Measurements from ENCODE around the gene PRKN.

PRKN gene

DNA sequence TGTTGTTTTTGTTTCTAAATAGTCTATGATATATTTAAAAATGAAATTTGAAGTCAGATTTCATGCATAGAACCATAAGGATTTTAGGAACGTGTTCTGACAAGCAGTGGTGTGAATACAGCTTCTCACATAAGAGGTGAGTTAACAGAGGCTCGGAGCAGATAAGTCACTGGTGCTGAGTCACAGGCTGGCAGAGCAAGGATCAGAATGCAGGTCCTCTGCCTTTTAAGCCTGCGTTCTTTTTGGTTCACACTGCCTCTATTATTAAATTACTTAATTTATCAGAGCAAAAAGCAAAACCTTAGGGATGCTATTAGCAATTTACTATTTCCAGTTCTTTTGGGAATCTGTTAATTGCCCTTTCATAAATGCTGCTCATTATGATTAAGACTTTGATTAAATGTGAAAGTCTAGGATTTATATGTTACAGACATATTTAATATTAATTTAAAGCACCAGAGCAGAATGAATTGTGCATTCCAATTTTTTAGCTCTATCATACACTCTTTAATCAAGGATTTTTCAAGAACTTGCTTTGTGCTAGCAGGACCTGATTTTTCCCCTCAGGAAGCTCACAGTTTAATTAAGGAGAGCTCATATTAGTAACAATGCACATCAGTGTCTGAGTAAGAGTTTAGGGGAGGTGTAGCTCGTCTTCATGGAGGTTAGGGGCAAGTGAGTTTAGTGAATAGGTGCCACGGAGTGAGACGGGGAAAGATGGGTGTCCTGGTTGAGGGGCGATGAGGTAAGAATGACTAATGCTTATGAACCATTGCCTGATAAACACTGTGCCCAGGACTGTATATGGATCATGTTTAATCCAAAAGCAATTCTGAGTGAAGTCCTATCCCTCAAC is 1241.0 kb downstream of the PRKN start:
- DNase-seq (ENCODE audit: extremely low read depth in 1 of 2, low read depth in 1 of 2): no peak

DNA sequence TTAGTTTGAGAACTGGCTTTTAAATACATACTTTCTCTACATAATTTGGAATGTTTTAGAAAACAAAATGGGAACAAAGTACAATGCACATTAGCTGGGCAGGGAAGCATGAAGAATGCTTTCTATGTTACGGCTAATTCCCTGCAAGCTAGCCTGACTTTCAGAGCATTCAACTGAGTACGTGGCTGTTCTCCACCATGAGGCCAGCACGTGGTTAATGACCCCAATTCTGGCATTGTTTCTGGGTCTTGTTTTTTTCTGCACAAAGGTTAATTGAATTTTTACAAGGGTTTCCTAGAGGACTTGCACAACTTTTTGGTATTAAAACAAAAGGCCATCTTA is 1245.1 kb downstream of the PRKN start:
- no peak for DNase-seq (ENCODE audit: extremely low read depth in 1 of 2, low read depth in 1 of 2)

DNA sequence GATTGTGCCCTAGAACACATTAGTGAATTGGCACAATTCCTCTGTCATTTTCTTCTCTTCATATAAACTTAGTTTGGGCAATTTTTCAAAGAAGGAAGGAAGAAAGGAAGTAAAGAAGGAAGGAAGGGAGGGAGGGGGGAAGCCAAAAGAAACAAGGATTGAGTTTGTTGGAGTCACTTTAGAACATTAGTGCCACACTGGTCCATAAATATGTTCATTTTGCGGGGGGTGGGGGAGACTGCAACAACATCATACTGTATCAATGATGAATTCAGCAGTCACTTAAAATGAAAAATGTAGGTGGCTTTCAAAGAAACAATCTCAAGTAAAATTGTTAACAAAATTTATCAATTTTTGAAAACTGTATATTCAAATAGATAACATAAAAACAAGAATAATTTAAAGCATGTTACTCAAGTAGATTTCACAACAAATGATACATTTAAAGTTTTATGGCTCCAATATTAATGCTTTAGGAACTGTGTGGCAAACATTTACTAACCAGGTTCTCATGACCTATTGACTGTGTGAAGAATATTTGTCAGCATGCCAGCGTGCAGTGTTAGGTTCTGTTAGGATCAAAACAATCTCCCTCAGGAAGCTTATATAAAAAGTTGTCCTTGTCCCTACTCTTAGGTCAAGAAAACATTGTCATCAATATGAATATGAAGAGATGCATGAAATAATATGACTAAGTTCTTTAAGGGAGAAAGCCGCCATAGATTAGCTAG is 1245.6 kb downstream of the PRKN start:
- no peak for DNase-seq (ENCODE audit: extremely low read depth in 1 of 2, low read depth in 1 of 2)

DNA sequence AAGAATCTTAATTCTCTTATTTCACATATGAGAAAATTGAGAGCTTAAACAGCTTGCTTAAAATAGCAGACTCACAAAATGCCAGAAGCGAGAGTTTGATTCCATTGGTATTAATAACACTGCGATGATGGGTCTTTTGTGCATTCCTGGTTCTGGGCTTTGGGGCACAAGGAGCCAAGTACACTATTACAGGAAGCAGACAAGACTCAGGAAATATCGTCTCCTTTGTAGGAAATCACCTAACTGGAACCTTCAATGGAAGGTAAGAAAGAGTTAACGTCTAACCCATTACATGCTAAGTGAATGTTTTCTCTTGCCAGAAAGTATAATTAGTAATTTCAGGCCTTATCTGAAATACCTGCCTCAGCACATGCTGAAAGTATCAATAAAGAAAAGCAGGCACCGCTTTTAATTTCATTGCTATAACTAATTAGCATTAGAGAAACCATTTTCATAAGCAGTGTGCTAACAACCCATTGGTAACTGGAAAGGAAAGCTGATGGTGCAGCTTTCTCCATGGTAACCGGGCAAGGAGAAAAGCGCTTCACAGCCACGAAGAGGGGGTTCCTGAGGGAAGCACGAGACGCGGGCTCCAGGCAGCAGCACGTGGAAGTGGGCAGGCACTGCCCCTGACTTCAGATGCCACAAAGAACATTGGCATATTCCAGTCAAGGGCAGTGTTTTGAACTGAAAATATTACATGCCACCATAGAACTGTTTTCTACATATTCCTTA is 1247.0 kb downstream of the PRKN start:
- no peak for DNase-seq (ENCODE audit: extremely low read depth in 1 of 2, low read depth in 1 of 2)

DNA sequence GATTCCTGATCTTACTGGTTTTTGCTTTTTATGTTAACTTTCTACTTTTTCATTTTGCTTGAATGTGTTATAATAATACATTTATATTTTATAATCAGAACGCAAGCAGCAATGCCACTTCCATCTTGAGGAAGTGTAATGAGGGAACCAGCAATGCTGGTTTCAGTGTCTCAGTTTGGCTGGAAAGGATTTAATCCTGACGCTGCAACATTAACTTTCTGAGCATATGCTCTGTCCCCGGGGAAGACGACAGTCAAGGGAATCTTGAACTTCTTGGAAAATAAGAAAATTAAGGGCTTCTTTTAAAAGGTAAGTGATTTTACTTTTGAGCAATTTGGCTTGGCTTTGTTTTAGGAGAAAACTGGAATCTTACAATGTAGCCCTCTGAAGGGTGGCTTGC is 1248.2 kb downstream of the PRKN start:
- DNase-seq (ENCODE audit: extremely low read depth in 1 of 2, low read depth in 1 of 2): no peak

DNA sequence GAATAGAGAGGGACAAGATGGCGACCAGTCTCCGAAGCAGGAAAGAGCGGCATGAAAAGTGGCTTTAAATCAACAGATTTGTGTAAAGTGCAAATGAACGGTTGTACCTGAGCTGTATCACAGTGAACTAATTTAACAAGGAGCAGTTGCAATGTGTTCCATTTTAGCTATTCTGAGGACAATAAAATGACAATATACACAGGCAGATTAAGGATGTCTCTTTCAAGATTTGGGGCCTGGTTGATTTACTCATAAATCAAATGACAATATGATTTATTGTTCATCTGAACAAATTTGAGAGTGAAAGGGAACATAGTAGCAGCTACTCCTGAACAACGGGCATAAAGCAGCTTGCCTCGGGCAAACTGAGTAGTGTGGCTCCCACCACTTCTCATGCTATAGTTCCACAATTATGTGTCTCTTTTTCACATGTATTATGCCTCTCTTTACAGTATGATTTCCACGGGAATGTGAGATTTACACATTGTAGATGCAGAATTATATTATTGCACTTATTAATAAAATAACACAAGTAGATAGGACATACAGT is 1249.6 kb downstream of the PRKN start:
- DNase-seq (ENCODE audit: extremely low read depth in 1 of 2, low read depth in 1 of 2): no peak

DNA sequence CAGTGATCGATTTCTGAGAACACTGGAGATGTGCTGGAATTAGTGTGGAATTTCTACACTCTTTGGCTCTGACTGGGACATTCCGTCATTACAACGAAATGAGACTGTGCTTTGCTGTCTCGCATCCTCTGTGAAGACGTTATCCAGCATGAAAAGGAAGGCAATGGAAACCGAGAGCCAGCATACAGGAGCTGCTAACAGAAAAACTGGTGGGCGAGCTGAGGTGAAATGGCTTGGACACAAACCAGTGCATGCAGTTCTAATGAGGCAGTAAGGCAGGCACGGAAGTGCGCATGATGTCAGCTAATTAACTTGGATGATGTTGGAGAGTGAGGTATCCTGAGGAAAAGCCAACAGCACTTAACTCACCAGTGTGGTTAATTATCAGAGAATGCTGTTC is 1250.9 kb downstream of the PRKN start:
- no peak for DNase-seq (ENCODE audit: extremely low read depth in 1 of 2, low read depth in 1 of 2)

DNA sequence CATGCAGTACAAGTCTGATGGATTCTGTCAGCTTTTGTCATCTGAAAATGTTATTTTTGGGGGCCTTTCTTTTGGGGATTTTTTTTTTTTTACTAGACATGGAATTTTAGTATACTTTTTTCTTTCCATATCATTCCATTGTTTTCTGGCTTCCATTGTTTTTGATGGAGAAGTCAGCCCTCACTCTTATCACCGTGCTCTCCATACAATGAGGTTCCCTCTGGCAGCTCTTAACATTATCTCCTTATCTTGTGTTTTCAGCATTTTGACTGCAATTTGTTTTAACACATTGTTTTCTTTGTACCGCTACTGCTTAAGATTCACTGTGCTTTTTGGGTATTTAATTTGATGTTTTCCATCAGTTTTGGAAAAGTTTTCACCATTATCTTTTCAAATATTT is 1262.2 kb downstream of the PRKN start:
- no peak for DNase-seq (ENCODE audit: extremely low read depth in 1 of 2, low read depth in 1 of 2)

DNA sequence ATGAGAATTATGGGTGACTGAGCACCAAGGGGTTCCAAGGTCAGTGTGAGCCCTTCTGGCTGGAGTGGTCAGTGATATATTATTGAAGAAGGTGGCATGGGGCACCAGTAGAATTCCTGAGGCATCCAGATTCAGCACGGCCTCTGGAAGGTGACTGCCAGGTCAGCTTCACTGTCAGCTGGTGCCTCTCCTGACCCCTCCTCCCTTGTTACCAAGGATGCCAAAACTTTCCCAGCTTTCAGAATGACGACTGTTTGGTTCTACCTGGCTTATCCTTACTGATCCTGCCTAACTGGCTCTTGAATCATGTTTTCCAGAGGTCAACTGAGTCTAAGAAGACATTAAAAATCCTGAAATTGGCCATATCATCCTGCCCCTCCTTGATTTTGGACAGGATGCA is 1264.5 kb downstream of the PRKN start:
- DNase-seq (ENCODE audit: extremely low read depth in 1 of 2, low read depth in 1 of 2): no peak

DNA sequence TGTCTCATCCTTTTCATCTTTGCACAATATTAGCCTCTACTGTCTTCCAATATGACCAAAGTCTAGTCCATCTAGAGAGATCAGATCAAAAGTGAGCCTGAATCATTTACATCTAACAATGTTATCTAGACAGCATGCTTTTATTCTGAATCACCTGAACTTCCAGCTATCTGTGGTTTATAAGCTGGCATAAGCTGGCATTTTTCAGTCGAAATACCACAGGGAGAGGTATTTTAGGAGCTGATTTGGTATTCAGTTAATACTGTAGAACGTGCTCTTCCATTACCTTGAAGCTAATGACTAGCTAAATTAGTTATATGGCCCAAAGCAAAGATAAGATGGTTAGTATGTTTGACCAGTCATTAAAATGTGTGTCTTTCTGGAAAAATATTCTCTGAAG is 1265.4 kb downstream of the PRKN start:
- DNase-seq (ENCODE audit: extremely low read depth in 1 of 2, low read depth in 1 of 2): no peak

DNA sequence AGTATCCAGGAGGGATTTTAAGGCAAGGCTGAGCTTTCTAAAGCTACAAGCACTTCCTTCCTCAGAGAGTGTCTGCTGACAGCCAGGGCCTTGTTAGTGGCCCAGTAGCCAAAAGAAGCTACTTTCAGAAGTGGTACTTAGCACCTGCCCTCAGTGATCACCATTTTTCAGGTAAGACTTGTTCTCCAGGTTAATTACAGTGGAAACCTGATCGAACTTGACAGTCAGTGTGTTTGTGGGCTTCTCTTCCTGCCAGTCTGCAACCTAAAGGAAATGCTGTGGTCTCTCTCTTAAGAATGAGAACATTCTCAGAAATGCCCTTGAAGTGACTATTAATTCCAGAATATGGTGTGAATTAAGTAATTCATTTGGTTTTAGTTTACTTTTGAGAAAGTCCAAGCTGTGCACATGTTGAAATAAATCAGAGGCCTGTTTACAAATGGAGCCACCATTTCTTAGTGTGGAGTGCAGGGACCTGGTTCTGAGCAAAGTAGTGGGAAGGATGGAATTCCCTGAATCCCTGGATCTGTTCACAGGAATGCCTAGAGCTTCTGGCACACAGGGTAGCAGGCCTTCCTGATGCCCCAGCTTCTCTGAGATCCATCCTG is 1268.5 kb downstream of the PRKN start:
- no peak for DNase-seq (ENCODE audit: extremely low read depth in 1 of 2, low read depth in 1 of 2)

DNA sequence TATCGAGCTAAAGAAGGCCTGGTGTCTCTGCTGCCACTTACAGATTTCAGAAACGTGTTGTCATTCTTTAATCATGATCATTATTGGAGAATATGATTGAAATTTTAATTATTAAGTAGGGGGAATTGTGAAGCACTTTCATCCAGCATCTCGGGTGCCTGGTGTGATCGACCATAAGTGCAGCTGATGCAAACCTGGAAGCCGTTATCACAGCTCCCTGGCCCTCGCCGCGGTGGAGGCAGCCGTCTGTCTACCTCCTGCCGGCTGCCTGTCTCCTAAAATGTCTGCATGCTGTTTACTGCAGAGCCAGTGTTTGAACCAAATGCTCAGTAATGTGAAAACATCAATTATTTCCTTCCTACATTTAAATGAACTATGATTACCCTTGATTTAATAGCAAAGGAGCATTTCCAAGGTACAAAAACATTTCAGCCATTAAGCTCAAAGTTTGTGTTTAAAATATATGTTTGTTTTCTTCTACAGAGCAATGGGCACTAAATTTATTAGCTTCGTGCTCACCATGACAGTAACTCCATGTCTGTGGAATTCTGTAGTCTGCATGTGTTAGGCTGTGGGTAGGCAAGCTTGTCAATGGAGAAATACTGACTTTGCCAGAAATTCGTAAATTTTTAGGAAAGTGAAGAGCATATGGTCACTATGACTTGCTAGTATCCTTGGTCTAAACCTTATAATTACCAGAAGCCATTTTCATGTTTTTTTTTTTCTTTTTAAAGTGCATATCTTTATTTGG is 1269.2 kb downstream of the PRKN start:
- DNase-seq (ENCODE audit: extremely low read depth in 1 of 2, low read depth in 1 of 2): no peak

DNA sequence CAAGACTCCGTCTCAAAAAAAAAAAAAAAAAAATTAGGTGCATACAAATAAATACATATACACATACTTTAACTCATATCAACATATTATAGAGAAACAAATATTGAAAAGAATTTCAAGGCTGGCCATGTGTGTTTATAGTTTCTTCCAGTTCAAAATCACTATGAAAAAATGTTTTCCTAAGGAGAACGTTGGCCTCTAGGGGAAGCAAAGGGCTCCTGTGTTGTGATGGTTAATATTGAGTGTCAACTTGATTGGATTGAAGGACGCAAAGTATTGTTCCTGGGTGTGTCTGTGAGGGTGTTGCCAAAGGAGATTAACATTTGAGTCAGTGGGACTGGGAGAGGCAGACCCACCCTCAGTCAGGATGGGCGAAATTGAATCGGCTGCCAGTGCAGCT is 1271.7 kb downstream of the PRKN start:
- DNase-seq (ENCODE audit: extremely low read depth in 1 of 2, low read depth in 1 of 2): no peak

DNA sequence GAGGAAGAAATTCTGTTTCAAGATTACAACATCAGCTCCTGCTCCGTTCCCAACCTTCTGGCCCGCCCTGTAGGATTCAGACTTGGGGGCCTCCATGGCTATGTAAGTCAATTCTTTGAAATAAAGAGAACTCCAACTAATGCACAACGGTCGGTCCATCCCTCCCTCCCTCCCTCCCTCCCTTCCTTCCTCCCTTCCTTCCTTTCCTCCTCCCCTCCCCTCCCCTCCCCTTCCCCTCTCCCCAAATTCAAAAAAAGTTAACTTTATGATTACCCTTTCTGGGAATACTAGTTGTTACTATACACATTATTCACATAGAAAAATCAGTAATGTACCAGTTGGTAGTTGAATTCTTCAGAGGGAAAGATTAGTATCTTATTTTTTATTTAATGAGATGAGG is 1274.0 kb downstream of the PRKN start:
- no peak for DNase-seq (ENCODE audit: extremely low read depth in 1 of 2, low read depth in 1 of 2)

DNA sequence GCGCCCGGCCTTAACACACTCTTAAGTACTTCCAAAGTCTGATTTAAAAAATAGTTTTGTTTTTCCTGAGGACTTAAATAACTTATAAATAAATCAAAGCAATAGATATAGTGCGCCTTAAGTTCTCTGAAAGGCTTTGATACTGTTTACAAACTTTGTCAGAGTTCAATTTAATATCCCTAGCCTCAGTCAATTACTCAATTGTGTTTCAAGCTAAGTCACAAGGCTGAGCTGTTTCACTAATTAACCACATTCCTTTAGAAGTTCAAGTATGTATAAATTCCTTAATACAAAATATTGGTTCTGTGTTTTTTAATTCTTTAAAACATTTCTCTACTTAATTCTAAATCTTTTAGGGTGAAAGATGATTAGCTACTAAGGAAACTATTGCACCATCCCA is 1275.3 kb downstream of the PRKN start:
- DNase-seq (ENCODE audit: extremely low read depth in 1 of 2, low read depth in 1 of 2): no peak

DNA sequence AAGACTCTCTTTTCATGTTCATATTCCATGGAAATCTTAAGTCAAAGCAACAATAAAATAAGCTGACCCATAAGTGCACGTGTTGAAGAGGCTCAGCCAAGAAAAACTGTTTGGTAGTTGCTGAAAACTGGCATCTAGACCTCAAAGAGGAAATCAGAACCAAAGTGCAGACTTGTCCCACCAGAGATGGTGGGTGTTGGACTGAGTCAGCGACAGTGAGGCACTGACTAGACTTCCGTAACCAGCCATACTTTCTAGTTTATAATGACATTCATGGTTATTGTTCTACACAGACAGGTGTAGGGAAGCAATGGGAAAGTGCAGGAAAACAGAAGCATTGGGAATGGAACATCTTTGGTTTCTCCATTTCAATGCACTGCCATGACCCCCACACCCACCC is 1278.0 kb downstream of the PRKN start:
- DNase-seq (ENCODE audit: extremely low read depth in 1 of 2, low read depth in 1 of 2): no peak

DNA sequence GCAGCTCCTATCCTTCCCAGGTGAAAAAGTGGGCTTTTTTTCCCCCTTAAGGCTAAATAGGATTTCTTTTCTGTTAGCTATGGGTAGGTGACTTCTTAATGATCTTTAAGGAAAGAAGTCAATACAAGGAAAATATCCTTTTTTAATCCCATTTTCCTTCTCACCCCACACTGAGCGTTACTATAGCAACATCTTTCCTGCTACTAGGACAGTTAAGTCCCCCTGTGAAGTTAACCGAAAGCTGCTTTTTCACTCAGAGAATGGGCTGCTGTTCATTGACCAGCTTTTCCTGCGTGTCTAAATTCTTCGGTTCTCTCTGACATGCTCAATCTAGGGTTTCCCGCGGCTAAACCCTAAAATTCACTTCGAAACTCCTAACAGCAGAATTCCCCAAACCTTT is 1280.6 kb downstream of the PRKN start:
- no peak for DNase-seq (ENCODE audit: extremely low read depth in 1 of 2, low read depth in 1 of 2)

DNA sequence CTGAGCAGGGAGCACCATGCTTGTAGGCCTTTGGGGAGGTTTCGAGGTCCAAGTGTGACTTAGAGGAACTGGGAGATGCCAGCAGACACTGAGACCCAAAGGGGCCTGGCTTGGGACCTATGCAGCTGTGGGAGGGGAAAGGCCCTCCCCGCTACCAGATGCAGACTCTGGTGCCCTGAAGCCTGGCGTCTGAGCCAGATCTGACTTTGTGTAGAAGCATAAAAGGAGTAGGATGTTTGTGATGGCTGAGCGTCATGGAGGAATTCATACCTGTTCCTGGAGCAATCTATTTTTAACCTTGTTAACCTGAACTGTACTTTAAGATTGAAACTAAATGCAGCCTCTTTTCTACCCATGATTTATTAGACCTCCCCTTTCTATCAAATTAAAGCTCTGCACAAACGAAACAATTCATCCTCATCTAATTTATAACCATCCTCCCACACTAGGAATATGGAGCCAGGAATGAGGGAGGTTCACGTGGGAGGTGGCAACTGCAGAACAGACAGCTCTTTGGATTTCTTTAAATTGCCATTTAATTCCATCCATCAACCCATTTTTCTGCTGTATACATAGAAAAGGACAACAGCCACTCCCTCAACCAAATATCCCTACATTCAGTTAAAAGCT is 1281.2 kb downstream of the PRKN start:
- DNase-seq (ENCODE audit: extremely low read depth in 1 of 2, low read depth in 1 of 2): no peak

DNA sequence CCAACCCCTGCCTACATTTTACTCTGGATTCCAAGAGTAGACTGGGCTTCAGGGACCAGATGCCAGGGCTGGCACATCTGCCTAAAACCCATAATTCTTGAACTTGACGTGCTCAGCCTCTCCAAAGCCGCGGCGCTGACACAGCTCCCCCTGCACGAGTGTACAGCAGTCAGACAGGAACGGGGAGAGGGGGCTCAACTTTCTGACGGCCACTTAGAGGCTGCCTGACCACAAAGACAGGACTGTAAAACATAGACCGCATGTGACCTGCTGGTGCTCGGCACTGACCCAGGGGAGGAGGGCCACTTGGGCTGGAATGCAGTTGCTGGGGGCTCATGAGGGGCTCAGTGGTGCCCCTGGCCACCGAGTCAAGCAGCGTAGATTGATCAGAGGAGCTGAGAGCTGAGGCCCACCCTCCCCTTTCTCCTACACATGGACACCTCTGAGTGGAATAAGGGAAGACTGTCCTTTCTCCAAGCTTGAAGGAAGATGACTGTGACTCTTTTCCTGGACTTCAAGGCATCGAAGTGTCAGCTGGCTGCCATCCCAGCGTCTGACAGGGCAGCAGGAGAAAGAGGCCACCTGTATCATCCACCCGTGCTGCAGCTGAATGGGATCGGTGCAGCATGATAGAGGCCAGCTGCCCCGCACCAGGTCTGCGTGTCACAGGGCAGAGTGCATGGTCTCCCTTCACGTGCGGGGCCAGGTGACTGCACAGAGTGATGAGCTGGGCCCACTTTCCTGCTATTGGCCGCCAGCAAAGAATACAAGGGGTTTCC is 1282.4 kb downstream of the PRKN start:
- no peak for DNase-seq (ENCODE audit: extremely low read depth in 1 of 2, low read depth in 1 of 2)

Data from activated CD8-positive, alpha-beta memory T cell treated with anti-CD3 and anti-CD28 coated beads for 1 hour (primary cell).